Peyer's patch (tissue), 4 donors: ENCODE results near the gene ASAP2. TPM values are rescaled to one million over a fixed set of nuclear protein-coding genes. Genes with fewer than 3 reads are reported as not detected.
A peak's percentile ranks its signal among the peaks of the same experiment; 100 is the strongest.

Experiments
- DNase-seq, 3 donors: peaks; one replicate each; pipeline ENCODE4 v3.0.0-alpha.2; 2017 to 2019
- H3K27ac ChIP-seq, 4 donors: fragments of 200-600 bp; sonication (generic); one replicate each; pipeline ENCODE4 v1.5.1; 2016 to 2019
- H3K27me3 ChIP-seq, 2 donors: fragments of 200-600 bp; sonication (generic); one replicate each; pipeline ENCODE4 v1.5.1; 2019
- H3K36me3 ChIP-seq, 3 donors: fragments of 200-600 bp; sonication (generic); one replicate each; pipeline ENCODE4 v1.5.1; 2016 to 2019
- H3K4me1 ChIP-seq, 4 donors: fragments of 200-600 bp; sonication (generic); one replicate each; pipeline ENCODE4 v1.5.1; 2016 to 2019
- H3K4me3 ChIP-seq, 4 donors: fragments of 200-600 bp; sonication (generic); 1 replicate in 3 of 4; 2 replicates in 1 of 4; pipeline ENCODE4 v1.5.1; 2016 to 2019; ENCODE audit warnings: mild to moderate bottlenecking in 1 of 4
- H3K9me3 ChIP-seq, 4 donors: fragments of 200-600 bp; sonication (generic); one replicate each; pipeline ENCODE4 v1.5.1; 2016 to 2019; ENCODE audit warnings: mild to moderate bottlenecking in 1 of 4
- CTCF ChIP-seq, 6 experiments: fragments of 450-650 bp in 4 of 6; fragments of 200-600 bp in 2 of 6; sonication (generic) in 1 of 6; IDR thresholded peaks; one replicate each; pipeline ENCODE4 v1.5.1; 2017 to 2019; ENCODE audit warnings: antibody characterized with exemption in 6 of 6, mild to moderate bottlenecking in 3 of 6, moderate library complexity in 1 of 6
- POLR2A ChIP-seq, 2 donors: fragments of 450-650 bp; IDR thresholded peaks; one replicate each; pipeline ENCODE4 v1.5.1; 2017; ENCODE audit warnings: antibody characterized with exemption in 2 of 2, mild to moderate bottlenecking in 2 of 2, moderate library complexity in 2 of 2
- total RNA-seq, 4 donors: library from RNA; depleted of rRNA; stranded (reverse); fragments of >200 nt; gene quantifications; one replicate each; pipeline ENCODE4 v1.1.0, GENCODE V29; 2016

The ASAP2 gene
- total RNA-seq, 4 donors from 2014 or later = 30.6 to 59.4 (median 37.8) TPM

GRCh38 chr2:9260464-9260918 lies 53.9 kb downstream of the ASAP2 start:
- Histone ChIP-seq H3K9me3 (no peaks in the 10 kb centered on the region), H3K4me3 (no peak overlapping the region), H3K4me1 (peaks cover 0 to 60% (median 0%) of the 10 kb centered on the region in 4 donors), H3K27me3 (no peaks in the 10 kb centered on the region), H3K36me3 (no peaks in the 10 kb centered on the region), H3K27ac (peak overlapping the region in 2 of 4 donors; percentile 56 to 68)
- TF ChIP-seq CTCF (IDR thresholded peaks at IDR 0.05) (no peak), POLR2A (IDR thresholded peaks at IDR 0.05) (no peak)
- no peak for DNase-seq

- Histone ChIP-seq H3K4me3 (no peak overlapping the region), H3K9me3 (no peaks in the 10 kb centered on the region), H3K36me3 (no peaks in the 10 kb centered on the region), H3K27ac (peak overlapping the region in 3 of 4 donors; percentile 22 to 68 (median 56)), H3K27me3 (no peaks in the 10 kb centered on the region), H3K4me1 (peaks cover 0 to 59% (median 0%) of the 10 kb centered on the region in 4 donors)
- DNase-seq = no peak
- TF ChIP-seq CTCF (IDR thresholded peaks at IDR 0.05) (no peak), POLR2A (IDR thresholded peaks at IDR 0.05) (no peak)
These were observed 54.7 kb downstream of the ASAP2 start for GRCh38 chr2:9261231-9261883.

GRCh38 chr2:9262671-9263171 lies 56.1 kb downstream of the ASAP2 start:
- Histone ChIP-seq H3K4me1 (peaks cover 0 to 46% (median 0%) of the 10 kb centered on the region in 4 donors), H3K36me3 (no peaks in the 10 kb centered on the region), H3K27me3 (no peaks in the 10 kb centered on the region), H3K9me3 (no peaks in the 10 kb centered on the region), H3K4me3 (no peak overlapping the region), H3K27ac (peak overlapping the region in 2 of 4 donors; percentile 38 to 55)
- TF ChIP-seq CTCF (IDR thresholded peaks at IDR 0.05) = no peak
- no peak for TF ChIP-seq POLR2A (IDR thresholded peaks at IDR 0.05)
- DNase-seq = no peak

- Histone ChIP-seq H3K9me3 (no peaks in the 10 kb centered on the region), H3K4me1 (peaks cover 0 to 44% (median 0%) of the 10 kb centered on the region in 4 donors), H3K27me3 (no peaks in the 10 kb centered on the region), H3K27ac (peak overlapping the region in 2 of 4 donors; percentile 38 to 55), H3K36me3 (no peaks in the 10 kb centered on the region), H3K4me3 (no peak overlapping the region)
- no peak for DNase-seq
- TF ChIP-seq CTCF (IDR thresholded peaks at IDR 0.05) (no peak), POLR2A (IDR thresholded peaks at IDR 0.05) (no peak)
These were observed 56.8 kb downstream of the ASAP2 start for GRCh38 chr2:9263428-9263827.

GRCh38 chr2:9264301-9264700 lies 57.7 kb downstream of the ASAP2 start:
- no peak for TF ChIP-seq POLR2A (IDR thresholded peaks at IDR 0.05)
- no peak for TF ChIP-seq CTCF (IDR thresholded peaks at IDR 0.05)

More at GRCh38 chr2:9264301-9264700, 57.7 kb downstream of the ASAP2 start:
- Histone ChIP-seq H3K36me3 (no peaks in the 10 kb centered on the region), H3K27ac (no peak overlapping the region), H3K27me3 (no peaks in the 10 kb centered on the region), H3K9me3 (no peaks in the 10 kb centered on the region), H3K4me3 (no peak overlapping the region), H3K4me1 (peaks cover 0 to 36% (median 0%) of the 10 kb centered on the region in 4 donors)
- no peak for DNase-seq
